CD14-positive monocyte (primary cell): ENCODE measurements around the gene EPS8L3. TPM values are rescaled to one million over a fixed set of nuclear protein-coding genes. Genes with fewer than 3 reads are reported as not detected.
A peak's percentile ranks its signal among the peaks of the same experiment; 100 is the strongest.

Experiments
- DNase-seq, 3 donors: peaks; one replicate each; pipeline ENCODE4 v3.0.0-alpha.2; 2011 to 2022
- H2AFZ ChIP-seq: 2 replicates; pipeline ENCODE4 v1.6.0; 2012; ENCODE audit warnings: mild to moderate bottlenecking, low read depth, low read length, inconsistent platforms; ENCODE audit not compliant: insufficient read depth, poor library complexity, severe bottlenecking
- H3K27ac ChIP-seq, 2 donors: 1 replicate in 1 of 2; 2 replicates in 1 of 2; pipeline ENCODE4 v1.5.1; 2012 to 2013; ENCODE audit warnings: low read length in 2 of 2, control low read depth in 1 of 2, inconsistent platforms in 1 of 2, low read depth in 1 of 2, mild to moderate bottlenecking in 1 of 2
- H3K27me3 ChIP-seq, 2 donors: one replicate each; pipeline versions ENCODE4 v1.6.0 to v1.6.1; 2011 to 2013; ENCODE audit warnings: low read length in 2 of 2; ENCODE audit not compliant: control insufficient read depth in 2 of 2, insufficient read depth in 2 of 2
- H3K36me3 ChIP-seq, 2 donors: replicated peaks in 1 of 2; 1 replicate in 1 of 2; 2 replicates in 1 of 2; pipeline versions ENCODE4 v1.5.1 to v1.6.1; 2012 to 2013; ENCODE audit warnings: low read length in 2 of 2, control low read depth in 1 of 2, inconsistent platforms in 1 of 2, mild to moderate bottlenecking in 1 of 2; ENCODE audit not compliant: insufficient read depth in 2 of 2, control insufficient read depth in 1 of 2
- H3K4me1 ChIP-seq, 2 donors: 1 replicate in 1 of 2; 2 replicates in 1 of 2; pipeline versions ENCODE4 v1.5.1 to v1.6.1; 2012 to 2013; ENCODE audit warnings: low read length in 2 of 2, control low read depth in 1 of 2, inconsistent platforms in 1 of 2, mild to moderate bottlenecking in 1 of 2, moderate library complexity in 1 of 2; ENCODE audit not compliant: insufficient read depth in 2 of 2, control insufficient read depth in 1 of 2
- H3K4me2 ChIP-seq: replicated peaks from 2 replicates; pipeline ENCODE3; 2012; ENCODE audit warnings: low read length, moderate library complexity, mild to moderate bottlenecking; ENCODE audit not compliant: poor library complexity, severe bottlenecking; ENCODE audit errors: extremely low read depth
- H3K4me3 ChIP-seq, 3 experiments: fragments of 200-600 bp in 1 of 3; sonication (generic) in 1 of 3; replicated peaks in 1 of 3; 1 replicate in 2 of 3; 2 replicates in 1 of 3; pipeline ENCODE4 v1.5.1; 2011 to 2013; ENCODE audit warnings: low read length in 3 of 3, mild to moderate bottlenecking in 3 of 3, control low read depth in 2 of 3, low read depth in 2 of 3, inconsistent platforms in 1 of 3, moderate library complexity in 1 of 3
- H3K79me2 ChIP-seq: 2 replicates; pipeline ENCODE4 v1.6.0; 2012; ENCODE audit warnings: mild to moderate bottlenecking, control low read depth, inconsistent platforms, low read length, moderate library complexity; ENCODE audit not compliant: insufficient read depth
- H3K9ac ChIP-seq: 2 replicates; pipeline ENCODE4 v1.6.0; 2017; ENCODE audit warnings: low read length, mild to moderate bottlenecking; ENCODE audit not compliant: insufficient read depth, poor library complexity, severe bottlenecking
- H3K9me3 ChIP-seq, 2 donors: replicated peaks in 1 of 2; 1 replicate in 1 of 2; 2 replicates in 1 of 2; pipeline versions ENCODE4 v1.5.1 to v1.6.1; 2012 to 2013; ENCODE audit warnings: low read length in 2 of 2, control low read depth in 1 of 2; ENCODE audit not compliant: control insufficient read depth in 1 of 2, insufficient read depth in 1 of 2
- H4K20me1 ChIP-seq: 2 replicates; pipeline ENCODE4 v1.6.0; 2012; ENCODE audit warnings: mild to moderate bottlenecking, low read length, control low read depth, moderate library complexity; ENCODE audit not compliant: insufficient read depth
- H3K27ac Mint-ChIP-seq, 7 donors: one replicate each; pipeline ENCODE4 v1.8.0; 2020; ENCODE audit warnings: mild to moderate bottlenecking in 7 of 7, mixed read lengths in 7 of 7, moderate library complexity in 6 of 7, inconsistent platforms in 2 of 7
- H3K27me3 Mint-ChIP-seq, 3 donors: one replicate each; pipeline ENCODE4 v1.8.0; 2021 to 2022; ENCODE audit warnings: low read depth in 3 of 3, mild to moderate bottlenecking in 3 of 3, mixed read lengths in 3 of 3, moderate library complexity in 3 of 3, inconsistent platforms in 1 of 3
- H3K36me3 Mint-ChIP-seq, 2 donors: one replicate each; pipeline ENCODE4 v1.8.0; 2020; ENCODE audit warnings: mixed read lengths in 2 of 2, inconsistent platforms in 1 of 2, mild to moderate bottlenecking in 1 of 2
- H3K4me1 Mint-ChIP-seq: one replicate; pipeline ENCODE4 v1.8.0; 2020; ENCODE audit warnings: mild to moderate bottlenecking, mixed read lengths
- H3K4me3 Mint-ChIP-seq, 2 donors: one replicate each; pipeline ENCODE4 v1.8.0; 2020; ENCODE audit warnings: mild to moderate bottlenecking in 2 of 2, mixed read lengths in 2 of 2, moderate library complexity in 1 of 2
- H3K9me3 Mint-ChIP-seq, 7 donors: one replicate each; pipeline ENCODE4 v1.8.0; 2020 to 2022; ENCODE audit warnings: mixed read lengths in 7 of 7, mild to moderate bottlenecking in 6 of 7, moderate library complexity in 6 of 7, inconsistent platforms in 2 of 7
- CTCF ChIP-seq: fragments of 200-600 bp; IDR thresholded peaks from one replicate; pipeline ENCODE4 v1.8.0; 2022; ENCODE audit warnings: antibody characterized with exemption, mild to moderate bottlenecking
- WGBS: methylation state at CpG from one replicate; pipeline ENCODE4 v1.1.5; 2013; ENCODE audit warnings: missing lambda C conversion rate; ENCODE audit not compliant: insufficient coverage; 5-methylcytosine and 5-hydroxymethylcytosine counted together
- intact Hi-C, 2 donors: fragments of 100-400 bp; cut with micrococcal nuclease; formaldehyde crosslinking; loops; one replicate each; pipeline versions ENCODE4 v1.15.0 to v1.15.1; 2023
- polyA plus RNA-seq, 3 donors: library from polyadenylated mRNA; depleted of rRNA in 1 of 3; unstranded in 2 of 3; stranded (reverse) in 1 of 3; fragments of 300-500 nt in 2 of 3; fragments of >200 nt in 1 of 3; fragmentation: Illumina TruSeq in 2 of 3; gene quantifications; 1 replicate in 2 of 3; 2 replicates in 1 of 3; pipeline ENCODE4 v1.2.3, GENCODE V29; 2012 to 2021

Gene EPS8L3
- polyA plus RNA-seq, 3 donors: not detected

GRCh38 chr1:109806733-109807400 is 43.1 kb upstream of the EPS8L3 start:
- no peak overlapping the region for H3K27ac ChIP-seq
- H3K9ac ChIP-seq: no peak overlapping the region
- intact Hi-C loops: loop anchor here in 1 of 2 donors (5.0 kb wide), 1 partner anchor 40 kb away; no protein-coding TSS in a partner anchor
- no peak overlapping the region for H3K4me2 ChIP-seq
- H3K4me3 Mint-ChIP-seq: no peak overlapping the region
- TF ChIP-seq CTCF: no peak
- H2AFZ ChIP-seq: no peak overlapping the region
- H3K36me3 Mint-ChIP-seq: peaks cover 0 to 2% of the 10 kb centered on the region in 2 donors
- H3K27me3 Mint-ChIP-seq: peaks cover 2 to 3% (median 2%) of the 10 kb centered on the region in 3 donors
- H3K27me3 ChIP-seq: no peaks in the 10 kb centered on the region
- H3K4me1 ChIP-seq: peaks cover 5 to 6% of the 10 kb centered on the region in 2 donors
- no peaks in the 10 kb centered on the region for H3K9me3 ChIP-seq
- no peak for DNase-seq
- H3K36me3 ChIP-seq: no peaks in the 10 kb centered on the region
- H3K27ac Mint-ChIP-seq: peak overlapping the region in 1 of 7 donors; percentile 44
- H4K20me1 ChIP-seq: no peaks in the 10 kb centered on the region
- H3K79me2 ChIP-seq: no peaks in the 10 kb centered on the region
- no peak overlapping the region for H3K4me3 ChIP-seq
- WGBS: 28% methylated on average over 4 of the region's 6 CpGs
- peaks cover 16% of the 10 kb centered on the region for H3K4me1 Mint-ChIP-seq
- H3K9me3 Mint-ChIP-seq: peaks cover 0 to 2% (median 0%) of the 10 kb centered on the region in 7 donors

GRCh38 chr1:109805486-109806165 is 41.9 kb upstream of the EPS8L3 start:
- no peak for DNase-seq
- H2AFZ ChIP-seq: no peak overlapping the region
- WGBS: 40% methylated on average over 1 of the region's 8 CpGs
- H3K27ac ChIP-seq: no peak overlapping the region
- TF ChIP-seq CTCF: no peak
- no peaks in the 10 kb centered on the region for H3K9me3 ChIP-seq
- H3K27me3 ChIP-seq: no peaks in the 10 kb centered on the region
- H3K79me2 ChIP-seq: no peaks in the 10 kb centered on the region
- no peaks in the 10 kb centered on the region for H3K36me3 Mint-ChIP-seq
- no peak overlapping the region for H3K27ac Mint-ChIP-seq
- H3K4me3 Mint-ChIP-seq: no peak overlapping the region
- H3K4me1 ChIP-seq: peaks cover 5 to 6% of the 10 kb centered on the region in 2 donors
- H3K4me1 Mint-ChIP-seq: peaks cover 16% of the 10 kb centered on the region
- H3K4me3 ChIP-seq: no peak overlapping the region
- no peak overlapping the region for H3K4me2 ChIP-seq
- H4K20me1 ChIP-seq: no peaks in the 10 kb centered on the region
- peaks cover 0 to 2% (median 0%) of the 10 kb centered on the region in 7 donors for H3K9me3 Mint-ChIP-seq
- H3K36me3 ChIP-seq: no peaks in the 10 kb centered on the region
- H3K9ac ChIP-seq: no peak overlapping the region
- intact Hi-C loops: loop anchor here in 1 of 2 donors (5.0 kb wide), 1 partner anchor 42 kb away; no protein-coding TSS in a partner anchor
- peaks cover 2 to 4% (median 2%) of the 10 kb centered on the region in 3 donors for H3K27me3 Mint-ChIP-seq
